Measurements from ENCODE around the gene MEI1. TPM values are rescaled to one million over a fixed set of nuclear protein-coding genes. Genes with fewer than 3 reads are reported as not detected.

Gene MEI1
- total and polyA plus RNA-seq, 9 of the 15 experiments (the other 6 are each of a cell fraction or from before 2014, with no cell fraction given) = 0.08 to 0.68 (median 0.18) TPM; not detected in 2

GRCh38 chr22:41713004-41713403 is 13.7 kb downstream of the MEI1 start (continued):
- TF ChIP-seq CUX1 (CRISPR knock-in tag; IDR thresholded peaks at IDR 0.05) (no peak), ARID1B (IDR thresholded peaks at IDR 0.05) (0 out of 2 replicates have a peak, but pooled peaks have one; percentile 13), ZNF311 (CRISPR knock-in tag; IDR thresholded peaks at IDR 0.05) (no peak), ZNF830 (CRISPR knock-in tag; IDR thresholded peaks at IDR 0.05) (no peak), FOSL1 (tag; conservative IDR thresholded peaks at IDR 0.05) (peak; percentile 62), TAF7 (tag; IDR thresholded peaks at IDR 0.05) (no peak), ATF4 (CRISPR knock-in tag; IDR thresholded peaks at IDR 0.05) (no peak), U2AF1 (optimal IDR thresholded peaks at IDR 0.05; ENCODE audit: low read depth, low read length) (no peak), PBX2 (CRISPR knock-in tag; IDR thresholded peaks at IDR 0.05; ENCODE audit: low read depth) (no peak), PBX2 (tag; conservative IDR thresholded peaks at IDR 0.05; ENCODE audit: low read depth) (no peak), SRSF9 (IDR thresholded peaks at IDR 0.05; ENCODE audit: borderline replicate concordance, low read depth, low read length) (no peak), TAF1 (IDR thresholded peaks at IDR 0.05; ENCODE audit: control insufficient read depth, extremely low read depth, insufficient read depth, low read length, severe bottlenecking) (no peak), E2F5 (CRISPR knock-in tag; IDR thresholded peaks at IDR 0.05) (no peak), ATF3 (IDR thresholded peaks at IDR 0.05) (peak; percentile 51), ATF3 (CRISPR knock-in tag; conservative IDR thresholded peaks at IDR 0.05) (no peak), ZNF232 (CRISPR knock-in tag; IDR thresholded peaks at IDR 0.05) (no peak), SIN3B (IDR thresholded peaks at IDR 0.05; ENCODE audit: low read depth) (no peak), KLF13 (tag; IDR thresholded peaks at IDR 0.05; ENCODE audit: borderline replicate concordance, low read depth) (no peak), MEIS2 (IDR thresholded peaks at IDR 0.05; ENCODE audit: partially characterized antibody) (peak; percentile 72)

Measured in K562 (cell line).